ENCODE data around the gene WWOX. TPM values are rescaled to one million over a fixed set of nuclear protein-coding genes. Genes with fewer than 3 reads are reported as not detected.
"Not testable (repeated sequence)": the region's sequence is repeated elsewhere in the genome, so short reads cannot be mapped to it uniquely, and the experiment has no call there.

WWOX gene
- total RNA-seq, 1 donor from 2014 or later, result 13.1 TPM

DNA sequence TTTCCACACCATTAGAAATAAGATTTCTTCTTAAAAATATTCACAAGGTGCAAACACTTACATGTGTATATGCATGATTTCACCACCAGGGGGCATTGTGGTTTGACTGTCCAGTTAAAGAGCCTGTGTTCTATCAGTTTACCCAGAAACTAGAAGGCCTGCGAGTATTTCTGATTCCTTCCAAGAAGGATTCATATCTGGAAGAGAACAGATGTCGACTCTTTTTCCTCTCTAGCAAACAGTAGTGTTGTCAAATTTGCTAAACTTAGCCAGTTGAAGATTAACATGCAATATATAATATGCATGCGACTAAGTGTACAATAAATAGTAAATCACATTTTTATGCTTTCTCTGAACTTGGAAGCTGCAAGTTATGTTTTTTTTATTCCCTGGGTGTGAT, 404.1 kb downstream of the WWOX start:
- ATAC-seq (no peak), DNase-seq (ENCODE audit: missing footprints) (no peak)
- intact Hi-C loops (cut with DNase I), result loop anchor here (1.0 to 2.0 kb wide), 2 partner anchors 267 to 1097 kb away; partner anchors contain the start of gene MAF

DNA sequence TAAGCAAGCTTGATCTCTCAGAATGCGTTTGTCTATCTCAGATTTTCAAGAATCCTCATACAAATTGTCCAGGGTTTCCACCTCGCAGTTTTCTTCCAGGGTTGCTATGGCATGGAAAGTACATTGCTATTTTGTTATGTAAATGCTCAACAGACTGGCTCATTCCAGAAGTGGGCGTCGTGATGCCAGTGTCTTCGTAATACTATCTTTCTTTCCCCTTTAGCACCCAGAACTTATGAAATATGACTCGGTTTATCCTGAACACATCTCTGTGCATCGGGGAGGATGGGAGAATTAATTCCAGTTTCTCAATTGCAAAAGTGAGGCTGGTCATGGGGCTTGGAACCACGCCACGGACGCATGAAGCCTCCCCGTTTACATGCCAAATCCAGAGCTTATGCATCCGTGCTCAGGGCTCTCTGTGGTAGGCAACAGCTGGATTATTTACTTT, 405.0 kb downstream of the WWOX start:
- DNase-seq (ENCODE audit: missing footprints) (no peak), ATAC-seq (no peak)
- intact Hi-C loops (cut with DNase I), result no loop called here

DNA sequence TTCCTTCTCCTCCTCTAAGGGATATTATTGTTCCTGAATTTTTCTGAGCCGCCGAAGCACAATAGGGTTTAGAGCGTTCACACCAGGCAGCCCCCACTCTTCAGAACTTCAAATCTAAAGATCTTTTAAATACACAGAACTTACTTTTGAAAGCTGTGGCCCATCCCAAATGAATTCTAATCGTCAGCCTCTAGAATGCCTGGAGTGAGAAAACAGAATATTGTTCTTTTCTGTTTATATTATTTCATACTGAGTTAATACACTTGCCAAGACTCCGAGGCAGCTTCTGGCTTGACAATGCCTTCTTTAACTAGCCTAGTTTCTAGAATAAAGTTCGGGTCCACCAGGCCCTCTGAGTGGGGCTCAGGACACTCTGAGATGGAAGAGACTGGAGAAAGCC, 405.6 kb downstream of the WWOX start:
- DNase-seq (ENCODE audit: missing footprints), result no peak
- intact Hi-C loops (cut with DNase I), result loop anchor here (5.0 kb wide), 1 partner anchor 752 kb away; no protein-coding TSS in a partner anchor
- ATAC-seq, result no peak

DNA sequence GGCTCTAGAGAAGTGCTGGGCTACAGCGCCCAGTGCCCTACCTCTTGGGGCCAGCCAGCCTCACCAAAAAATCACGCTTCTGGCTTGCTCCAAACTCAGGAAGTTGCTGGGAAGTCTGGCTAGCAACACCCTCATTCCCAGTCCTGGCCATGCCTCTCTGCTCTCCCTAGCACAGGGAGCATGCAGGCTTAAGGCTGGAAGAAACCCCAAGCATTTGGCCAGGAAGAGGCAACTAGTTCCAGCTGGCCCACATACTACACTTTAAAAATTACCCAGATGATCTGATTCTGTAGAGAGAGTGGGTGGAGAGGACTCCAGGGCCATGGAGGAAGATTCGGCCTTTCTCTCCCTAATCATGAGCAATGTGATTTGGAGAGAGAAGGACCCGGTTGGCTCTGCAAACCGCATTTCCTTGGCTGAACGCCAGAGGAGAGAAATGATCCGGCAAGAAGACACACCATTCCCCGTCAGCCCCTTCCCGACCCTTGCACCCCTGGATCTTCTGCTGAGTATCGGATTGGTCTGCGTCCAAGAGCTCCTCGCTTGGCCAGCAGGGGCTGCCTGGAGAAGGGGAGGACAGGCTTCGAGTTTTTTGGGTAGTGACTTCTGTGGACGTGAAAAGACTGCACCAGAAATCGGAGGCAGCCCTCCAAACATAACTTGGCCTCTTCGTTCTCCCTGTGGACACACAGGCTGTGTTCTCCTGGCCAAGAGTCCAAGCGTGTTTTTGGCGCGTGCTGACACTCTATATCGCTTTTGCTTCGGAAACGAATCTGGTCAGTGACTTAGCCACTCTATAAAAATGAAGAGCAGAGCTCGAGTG, 406.3 kb downstream of the WWOX start:
- intact Hi-C loops (cut with DNase I), result loop anchor here (5.0 kb wide), 1 partner anchor 752 kb away; no protein-coding TSS in a partner anchor
- DNase-seq (ENCODE audit: missing footprints) (peak; percentile 82), ATAC-seq (peak; percentile 95)

DNA sequence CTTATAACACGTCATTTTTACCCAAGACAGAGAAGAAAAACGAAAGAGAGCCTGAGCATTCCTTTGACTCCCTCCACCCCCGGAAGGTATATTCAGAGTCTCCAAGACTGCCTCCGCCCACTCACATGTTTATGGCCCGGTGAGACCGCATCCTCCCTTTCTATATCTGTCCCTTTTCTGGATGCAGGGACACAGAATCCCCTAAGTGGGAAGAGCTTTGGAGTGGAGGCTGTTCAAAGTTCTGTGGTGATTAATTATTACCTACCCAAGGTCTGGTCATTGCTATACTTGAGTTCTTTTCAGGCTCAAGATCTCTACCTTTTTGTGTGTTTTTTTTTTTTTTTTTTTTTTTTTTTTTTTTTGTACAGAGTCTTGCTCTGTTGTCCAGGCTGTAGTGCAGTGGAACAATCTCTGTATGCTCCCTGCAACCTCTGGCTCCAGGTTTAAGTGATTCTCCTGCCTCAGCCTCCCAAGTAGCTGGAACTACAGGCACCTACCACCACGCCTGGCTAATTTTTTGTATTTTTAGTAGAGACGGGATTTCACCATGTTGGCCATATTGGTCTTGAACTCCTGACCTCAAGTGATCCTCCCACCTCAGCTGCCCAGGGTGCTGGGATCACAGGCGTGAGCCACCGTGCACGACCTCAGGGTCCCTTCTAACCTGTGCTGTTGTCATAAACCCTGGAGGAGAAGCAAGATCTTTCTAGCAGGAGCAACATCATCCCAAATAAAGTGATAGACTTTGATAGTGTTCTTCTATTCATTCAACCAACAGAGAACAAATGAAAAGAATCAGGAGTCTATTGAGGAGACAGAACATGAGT, 407.1 kb downstream of the WWOX start:
- DNase-seq (ENCODE audit: missing footprints) (no peak), ATAC-seq (no peak)
- intact Hi-C loops (cut with DNase I), result loop anchor here (5.0 kb wide), 1 partner anchor 751 kb away; no protein-coding TSS in a partner anchor

DNA sequence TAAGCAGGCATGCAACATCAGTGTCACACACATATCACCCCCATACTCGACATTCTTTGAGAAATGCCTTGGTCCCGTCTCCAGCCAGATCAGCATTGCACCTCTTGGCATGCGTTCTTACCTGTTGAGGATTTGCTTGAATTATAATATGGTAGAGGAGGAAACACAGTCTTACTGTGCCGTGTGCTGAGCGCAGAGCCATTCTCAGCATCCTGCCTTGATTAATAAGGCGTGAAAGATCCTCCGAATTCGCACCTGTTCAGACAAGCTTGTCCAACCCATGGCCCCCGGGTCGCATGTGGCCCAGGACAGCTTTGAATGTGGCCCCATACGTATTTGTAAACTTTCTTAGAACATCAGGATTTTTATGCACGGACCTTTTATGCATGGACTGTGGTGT, 408.1 kb downstream of the WWOX start:
- intact Hi-C loops (cut with DNase I), result loop anchor here (5.0 kb wide), 1 partner anchor 750 kb away; no protein-coding TSS in a partner anchor
- DNase-seq (ENCODE audit: missing footprints), result no peak
- no peak for ATAC-seq

DNA sequence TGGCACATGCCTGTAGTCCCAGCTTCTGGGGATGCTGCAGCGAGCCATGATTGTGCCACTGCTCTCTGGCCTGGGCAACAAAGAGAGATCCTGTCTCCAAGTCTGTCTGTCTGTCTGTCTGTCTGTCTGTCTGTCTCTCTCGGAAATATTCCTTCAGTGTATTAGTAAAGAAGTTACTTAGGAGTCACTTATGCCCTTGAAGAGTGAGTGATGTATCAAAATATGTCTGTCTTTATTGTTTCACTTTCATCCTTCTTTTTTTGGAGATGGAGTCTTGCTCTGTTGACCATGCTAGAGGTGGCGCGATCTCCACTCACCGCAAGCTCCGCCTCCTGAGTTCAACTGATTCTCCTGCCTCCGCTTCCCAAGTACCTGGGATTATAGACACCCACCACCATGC, 410.5 kb downstream of the WWOX start:
- intact Hi-C loops (cut with DNase I), result loop anchor here (5.0 kb wide), 1 partner anchor 747 kb away; no protein-coding TSS in a partner anchor
- no peak for DNase-seq (ENCODE audit: missing footprints)
- no peak for ATAC-seq

DNA sequence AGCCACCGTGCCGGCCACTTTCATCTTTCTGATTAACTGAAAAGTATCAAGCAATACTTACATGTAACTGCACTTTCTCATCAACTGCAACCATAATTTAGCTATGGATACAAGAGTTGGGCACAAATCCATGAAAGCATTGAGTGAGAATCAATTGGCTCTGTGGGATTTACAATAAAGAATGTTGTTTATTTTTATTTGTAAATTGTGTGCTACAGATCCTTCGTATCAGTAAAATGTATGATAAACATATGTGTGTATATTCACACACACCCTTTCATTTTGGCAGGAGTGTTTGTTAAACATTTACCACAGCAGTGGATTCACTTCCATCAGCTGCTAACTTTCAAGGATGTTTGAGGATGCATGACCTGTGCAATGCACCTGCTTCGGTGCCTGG, 411.0 kb downstream of the WWOX start:
- intact Hi-C loops (cut with DNase I), result no loop called here
- ATAC-seq, result no peak
- no peak for DNase-seq (ENCODE audit: missing footprints)

DNA sequence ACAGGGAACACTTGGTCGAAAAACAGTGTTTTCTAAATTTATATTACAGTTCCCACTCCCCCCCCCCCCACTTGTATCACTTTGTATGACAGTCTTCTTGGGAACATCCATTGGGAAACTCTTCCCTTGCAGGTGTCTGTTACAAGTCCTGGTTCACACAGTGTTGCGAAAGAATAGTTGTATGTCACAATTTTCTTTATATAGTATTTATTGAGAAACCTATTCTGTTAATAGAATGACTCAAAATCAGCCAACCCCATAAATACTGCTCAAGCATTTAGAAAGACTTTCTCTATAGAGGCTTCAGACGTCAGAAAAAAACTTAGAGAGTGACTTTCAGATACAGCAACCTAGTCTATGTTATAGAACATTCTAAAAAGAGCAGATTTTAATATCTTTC, 414.4 kb downstream of the WWOX start:
- intact Hi-C loops (cut with DNase I), result no loop called here
- ATAC-seq, result no peak

DNA sequence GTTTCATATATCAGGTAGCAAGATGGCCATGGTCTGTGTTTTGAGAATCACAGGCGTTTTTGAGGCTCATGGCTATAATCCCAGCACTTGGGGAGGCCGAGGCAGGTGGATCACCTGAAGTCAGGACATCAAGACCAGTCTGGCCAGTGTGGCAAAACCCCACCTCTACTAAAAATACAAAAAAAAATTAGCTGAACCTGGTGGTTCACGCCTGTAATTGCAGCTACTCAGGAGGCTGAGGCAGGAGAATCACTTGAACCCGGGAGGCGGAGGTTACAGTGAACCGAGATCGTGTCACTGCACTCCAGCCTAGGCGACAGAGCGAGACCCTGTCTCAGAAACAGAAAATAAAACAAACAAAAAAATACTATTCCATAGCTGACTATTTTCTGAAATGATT, 415.4 kb downstream of the WWOX start:
- DNase-seq (ENCODE audit: missing footprints); ATAC-seq; intact Hi-C loops (cut with DNase I): not testable (repeated sequence)

More for the DNA sequence above, 414.4 kb downstream of the WWOX start:
- no peak for DNase-seq (ENCODE audit: missing footprints)

DNA sequence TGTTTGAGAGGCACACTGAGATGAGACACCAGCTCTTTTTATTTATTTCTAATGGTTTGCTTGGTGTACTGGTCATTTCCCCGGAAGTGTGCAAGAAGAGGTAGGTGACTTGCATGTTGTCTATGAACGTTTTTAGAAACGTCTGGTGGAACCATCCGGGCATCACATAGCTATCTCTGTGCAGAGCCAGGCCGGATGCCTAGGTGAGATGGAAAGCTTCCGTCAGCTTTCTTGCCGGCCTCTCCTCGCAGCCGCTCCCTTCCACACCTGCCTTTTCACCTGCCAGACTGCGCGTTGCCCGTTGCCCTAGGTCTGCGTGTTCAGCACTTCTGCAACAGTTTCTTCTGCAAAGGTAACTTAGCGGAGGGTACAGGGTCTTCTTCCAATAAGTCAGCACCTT, 416.0 kb downstream of the WWOX start:
- intact Hi-C loops (cut with DNase I), result no loop called here
- no peak for ATAC-seq
- no peak for DNase-seq (ENCODE audit: missing footprints)

DNA sequence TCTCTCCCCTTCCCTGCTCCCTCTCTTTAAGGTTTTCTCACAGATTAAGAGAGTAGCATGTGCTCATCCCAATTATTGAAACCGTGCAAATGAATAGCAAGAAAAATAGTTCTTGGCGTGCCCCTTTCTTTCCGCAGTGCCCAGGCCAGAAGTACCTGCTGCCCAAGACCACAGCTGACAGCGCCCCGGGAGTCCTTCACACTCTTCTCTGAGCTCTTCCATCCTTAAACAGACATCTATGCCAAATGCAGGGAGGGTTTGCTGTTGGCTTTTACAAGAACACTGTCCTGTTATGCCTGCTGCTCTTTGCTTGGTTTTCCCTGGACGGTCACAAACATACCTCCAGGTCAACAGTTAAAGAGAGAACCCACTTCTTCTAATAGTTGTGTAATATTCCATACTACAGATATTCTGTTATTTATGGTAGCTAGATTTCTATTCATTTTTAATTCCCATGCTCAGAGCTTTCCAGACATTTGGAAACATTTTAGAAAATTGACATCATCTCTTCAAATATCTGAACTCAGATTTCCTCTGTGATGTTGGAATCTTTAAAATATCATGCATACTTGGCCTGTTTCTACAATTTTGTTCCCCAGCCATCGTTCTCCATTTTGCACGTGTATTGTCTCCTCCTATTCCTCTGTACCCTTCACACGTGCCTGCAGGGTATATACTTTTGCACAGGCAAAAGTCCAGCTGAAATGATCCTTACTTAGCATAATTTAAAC, 416.7 kb downstream of the WWOX start:
- no peak for DNase-seq (ENCODE audit: missing footprints)
- no peak for ATAC-seq
- intact Hi-C loops (cut with DNase I), result no loop called here

DNA sequence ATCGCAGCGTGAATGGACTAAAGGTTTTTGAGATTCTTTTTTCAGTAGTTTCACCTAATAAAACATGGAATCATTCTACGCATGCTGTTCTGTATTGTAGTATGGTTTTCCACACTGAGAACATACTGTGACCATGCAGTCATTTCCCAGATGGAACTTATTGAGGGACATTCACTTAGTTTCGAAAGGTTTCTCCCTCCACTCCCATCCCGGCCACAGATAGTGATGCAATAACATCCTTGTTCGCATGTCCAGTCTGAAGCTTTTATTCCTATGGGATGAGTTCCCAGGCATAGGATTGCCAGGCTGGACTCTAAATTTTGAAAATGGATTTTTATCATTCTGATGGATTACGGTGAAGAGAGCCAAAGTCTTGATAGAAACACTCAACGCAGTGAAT, 420.4 kb downstream of the WWOX start:
- ATAC-seq (no peak), DNase-seq (ENCODE audit: missing footprints) (no peak)
- intact Hi-C loops (cut with DNase I), result no loop called here

DNA sequence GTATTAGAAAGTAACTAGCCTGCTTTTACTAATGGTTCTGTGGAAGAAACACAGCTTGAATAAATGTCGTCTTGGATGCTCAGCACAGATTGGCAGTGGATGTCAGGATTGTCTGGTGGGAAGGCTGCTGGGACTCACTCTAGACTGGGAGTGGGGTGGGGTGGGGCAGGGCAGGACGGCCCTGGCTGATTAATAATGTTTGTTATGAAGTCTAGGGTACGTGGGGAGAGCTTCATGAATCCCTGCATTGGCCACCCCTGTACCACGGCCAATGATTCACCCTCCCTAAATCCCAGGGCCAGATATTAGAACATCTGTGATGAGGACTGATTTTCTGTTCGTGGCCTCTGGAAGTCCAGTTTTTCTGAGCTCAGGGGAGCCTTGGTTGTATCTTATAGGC, 421.0 kb downstream of the WWOX start:
- no peak for DNase-seq (ENCODE audit: missing footprints)
- intact Hi-C loops (cut with DNase I), result no loop called here
- no peak for ATAC-seq

DNA sequence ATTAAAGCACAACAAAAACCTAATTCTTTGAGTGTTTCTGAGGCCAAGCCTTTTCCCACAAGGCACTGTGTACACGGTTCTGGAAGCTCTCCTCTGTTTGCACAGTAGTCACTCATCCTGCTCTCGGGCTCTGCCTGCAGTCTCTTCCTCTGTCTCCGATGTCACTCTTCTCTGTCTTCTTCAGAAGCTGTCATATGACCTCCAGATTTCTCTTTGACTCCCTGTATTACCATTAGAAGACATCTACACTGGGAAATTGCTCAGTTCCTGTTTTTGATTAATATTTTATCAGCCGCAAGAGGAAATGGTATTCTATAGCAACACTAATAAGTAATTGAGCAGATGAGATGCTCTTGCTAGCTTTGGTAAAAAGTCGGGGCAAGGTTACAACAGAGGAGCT, 422.9 kb downstream of the WWOX start:
- no peak for DNase-seq (ENCODE audit: missing footprints)
- no peak for ATAC-seq
- intact Hi-C loops (cut with DNase I), result no loop called here

DNA sequence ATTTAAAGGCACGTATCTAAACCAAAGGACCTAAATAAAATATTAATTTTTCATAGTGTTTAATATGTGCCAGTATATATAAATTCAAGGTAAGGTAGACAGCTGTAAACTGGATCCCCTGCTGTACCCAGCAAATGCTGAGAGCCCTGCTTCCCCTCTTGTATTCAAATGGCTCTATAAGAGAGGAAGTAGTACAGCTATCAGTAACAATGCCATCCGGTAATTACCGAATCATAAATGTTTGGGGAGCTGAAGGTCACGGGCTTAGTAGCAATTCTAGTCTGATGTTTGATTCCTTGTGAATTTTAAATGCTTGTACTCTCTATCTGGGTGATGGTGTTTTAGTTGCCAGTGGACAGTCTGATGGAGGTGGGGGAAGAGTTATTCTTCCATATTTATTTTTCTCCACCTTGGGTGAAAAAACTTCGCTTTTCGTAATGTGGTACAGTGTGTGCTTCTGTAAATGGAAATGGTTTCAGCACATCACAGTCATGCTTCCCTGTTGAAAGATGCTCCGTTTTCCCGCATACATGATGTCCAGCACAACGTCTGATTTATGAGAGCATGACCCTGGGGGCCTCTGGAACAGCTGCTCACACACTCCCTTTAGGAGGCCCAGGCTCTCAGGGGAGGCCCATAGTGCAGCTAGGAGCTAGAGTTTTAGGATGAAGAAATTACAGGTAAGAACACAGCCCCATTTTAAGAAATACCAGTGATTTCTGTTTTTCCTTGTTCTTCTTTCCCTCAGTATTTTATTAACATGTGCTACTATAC, 423.9 kb downstream of the WWOX start:
- ATAC-seq (no peak), DNase-seq (ENCODE audit: missing footprints) (no peak)
- intact Hi-C loops (cut with DNase I), result no loop called here

DNA sequence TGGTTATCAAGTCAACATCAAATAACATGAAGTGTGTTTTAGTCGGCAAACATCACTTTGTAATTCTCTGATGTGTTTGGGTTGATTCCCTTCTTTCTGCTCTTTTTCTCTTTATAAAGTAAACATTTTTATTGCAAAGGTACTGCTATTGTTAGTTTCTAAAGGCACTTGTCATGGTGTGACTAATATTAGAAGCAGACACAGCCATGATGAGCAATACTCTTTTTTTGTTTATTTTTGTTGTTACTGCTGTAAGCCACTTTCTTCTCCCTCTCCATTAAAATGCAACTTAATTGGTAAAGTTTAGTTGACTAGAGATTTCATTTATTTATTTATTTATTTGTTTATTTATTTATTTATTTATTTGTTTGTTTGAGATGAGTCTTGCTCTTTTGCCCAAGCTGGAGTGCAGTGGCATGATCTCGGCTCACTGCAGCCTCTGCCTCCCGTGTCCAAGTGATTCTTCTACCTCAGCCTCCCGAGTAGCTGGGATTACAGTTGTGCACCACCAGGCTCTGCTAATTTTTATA, 424.7 kb downstream of the WWOX start:
- intact Hi-C loops (cut with DNase I), result no loop called here
- ATAC-seq (no peak), DNase-seq (ENCODE audit: missing footprints) (no peak)

DNA sequence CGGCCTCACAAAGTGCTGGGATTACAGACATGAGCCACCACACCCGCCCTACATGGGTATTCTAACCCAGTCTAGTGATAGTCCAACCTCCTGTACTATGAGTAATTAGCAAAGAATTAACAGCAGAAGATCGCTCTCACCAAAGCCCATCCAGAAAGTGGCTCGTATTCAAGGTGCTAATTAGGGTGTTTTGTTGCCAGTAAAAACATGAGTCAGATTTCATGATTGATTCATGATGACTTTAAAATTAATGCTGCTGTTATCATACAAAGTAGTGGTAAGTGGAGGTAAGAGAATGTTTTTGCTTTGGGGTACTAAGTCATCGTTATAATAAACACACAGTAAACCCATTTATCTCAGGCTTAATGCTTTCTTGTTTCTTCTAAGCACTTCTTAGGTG, 428.8 kb downstream of the WWOX start:
- intact Hi-C loops (cut with DNase I), result no loop called here
- no peak for ATAC-seq
- no peak for DNase-seq (ENCODE audit: missing footprints)

All from Right ventricle myocardium inferior (tissue), 1 donor.